Ovary (tissue), 9 donors: ENCODE results near the gene FUBP3. TPM values are rescaled to one million over a fixed set of nuclear protein-coding genes. Genes with fewer than 3 reads are reported as not detected.

Source experiments
- DNase-seq, 5 donors: peaks; one replicate each; pipeline ENCODE4 v3.0.0-alpha.2; 2019 to 2020
- H3K27ac ChIP-seq, 2 donors: fragments of 200-600 bp; one replicate each; pipeline versions ENCODE4 v1.5.1 to v1.8.0; 2019 to 2022
- H3K27me3 ChIP-seq: fragments of 200-600 bp; one replicate; pipeline ENCODE4 v1.8.0; 2022
- H3K36me3 ChIP-seq: fragments of 200-600 bp; sonication (generic); one replicate; pipeline ENCODE4 v1.5.1; 2019
- H3K4me1 ChIP-seq: one replicate; pipeline ENCODE4 v1.8.1; 2013; ENCODE audit warnings: mild to moderate bottlenecking, moderate library complexity; ENCODE audit not compliant: insufficient read depth
- H3K4me3 ChIP-seq: fragments of 200-600 bp; sonication (generic); one replicate; pipeline ENCODE4 v1.5.1; 2017
- H3K9me3 ChIP-seq, 2 donors: fragments of 200-600 bp in 1 of 2; sonication (generic) in 1 of 2; one replicate each; pipeline versions ENCODE4 v1.5.1 to v1.8.1; 2013 to 2019; ENCODE audit warnings: mild to moderate bottlenecking in 1 of 2, moderate library complexity in 1 of 2
- CTCF ChIP-seq, 3 donors: fragments of 450-650 bp in 2 of 3; fragments of 200-600 bp in 1 of 3; IDR thresholded peaks; one replicate each; pipeline versions ENCODE4 v1.5.1 to v1.8.0; 2016 to 2022; ENCODE audit warnings: antibody characterized with exemption in 3 of 3, mild to moderate bottlenecking in 1 of 3
- EP300 ChIP-seq: sonication (generic); formaldehyde crosslinking; IDR thresholded peaks from one replicate; pipeline ENCODE4 v1.6.1; 2017; ENCODE audit warnings: antibody characterized with exemption
- POLR2A ChIP-seq: fragments of 450-650 bp; IDR thresholded peaks from one replicate; pipeline ENCODE4 v1.6.1; 2017; ENCODE audit warnings: antibody characterized with exemption, mild to moderate bottlenecking, moderate library complexity
- WGBS, 3 donors: extraction: QIAGEN DNeasy Blood & Tissue Kit in 1 of 3; methylation state at CpG; one replicate each; pipeline versions ENCODE4 v1.1.5 to v1.1.7; 2013 to 2017; 5-methylcytosine and 5-hydroxymethylcytosine counted together
- intact Hi-C, 4 donors: fragments of 100-400 bp; cut with DNase I; formaldehyde crosslinking; loops; one replicate each; pipeline versions ENCODE4 v1.11.0 to v1.15.1; 2022 to 2023
- polyA plus RNA-seq, 2 donors: library from polyadenylated mRNA; stranded (reverse); fragments of 200-250 nt in 1 of 2; fragments of 350-450 nt in 1 of 2; fragmentation: Illumina TruSeq in 1 of 2; extraction: RNeasy Lipid Tissue Mini Kit (QIAGEN cat#74804) in 1 of 2; gene quantifications; one replicate each; pipeline ENCODE4 v1.2.3, GENCODE V29; 2013 to 2014
- total RNA-seq, 7 donors: library from RNA; depleted of rRNA in 2 of 7; stranded (reverse); fragments of >200 nt in 2 of 7; fragmentation: NEBNext Ultra II Directional in 3 of 7; extraction: Animal tissue kit (Norgen Biotek cat#: 25700) in 3 of 7; gene quantifications; one replicate each; pipeline versions ENCODE4 v1.1.0 to v1.2.4, GENCODE V29; 2016 to 2023
- donor health status: DM: no; HTN: no; CAD: no; lungs with moderate emphysema.
- donor health status: DM: no; HTN: no; CAD: no.
- donor health status: Bipolar disorder and iron deficiency.
- donor health status: DM: yes; HTN: yes; CAD: no.
- donor health status: DM: no; HTN: no; CAD: no.
- donor health status: DM: yes; HTN: yes; CAD: no.

The FUBP3 gene
- total and polyA plus RNA-seq, 9 donors = 15.5 to 54.3 (median 44.4) TPM

GRCh38 chr9:130589754-130590153, 10.4 kb downstream of the FUBP3 start:
- 61 to 75% (median 68%) methylated on average over 3 of the region's 3 CpGs for WGBS, 3 donors
- no peak overlapping the region for H3K27ac ChIP-seq

GRCh38 chr9:130590305-130590704, 10.9 kb downstream of the FUBP3 start:
- peaks cover 8% of the 10 kb centered on the region for H3K4me1 ChIP-seq
- 31 to 36% (median 32%) methylated on average over 3 of the region's 3 CpGs for WGBS, 3 donors
- H3K36me3 ChIP-seq = no peaks in the 10 kb centered on the region
- H3K9me3 ChIP-seq = no peaks in the 10 kb centered on the region
- H3K27ac ChIP-seq = no peak overlapping the region
- no peaks in the 10 kb centered on the region for H3K27me3 ChIP-seq
- no peak for TF ChIP-seq EP300
- no peak for TF ChIP-seq POLR2A
- TF ChIP-seq CTCF (IDR thresholded peaks at IDR 0.05) = no peak
- H3K4me3 ChIP-seq = no peak overlapping the region
- intact Hi-C loops = no loop called here
- DNase-seq = no peak

More at GRCh38 chr9:130589754-130590153, 10.4 kb downstream of the FUBP3 start:
- Histone ChIP-seq H3K4me3 (no peak overlapping the region), H3K36me3 (no peaks in the 10 kb centered on the region), H3K4me1 (peaks cover 8% of the 10 kb centered on the region), H3K9me3 (no peaks in the 10 kb centered on the region), H3K27me3 (no peaks in the 10 kb centered on the region)
- no peak for DNase-seq
- TF ChIP-seq POLR2A = no peak
- TF ChIP-seq CTCF (IDR thresholded peaks at IDR 0.05) = no peak
- no peak for TF ChIP-seq EP300
- intact Hi-C loops = no loop called here

- Histone ChIP-seq H3K9me3 (no peaks in the 10 kb centered on the region), H3K27ac (no peak overlapping the region), H3K36me3 (no peaks in the 10 kb centered on the region), H3K4me3 (no peak overlapping the region), H3K27me3 (no peaks in the 10 kb centered on the region), H3K4me1 (peaks cover 8% of the 10 kb centered on the region)
- TF ChIP-seq POLR2A (no peak), EP300 (no peak), CTCF (IDR thresholded peaks at IDR 0.05) (no peak)
- no peak for DNase-seq
- intact Hi-C loops = no loop called here
- WGBS, 3 donors = 95 to 97% (median 95%) methylated on average over 2 of the region's 2 CpGs
Observed at GRCh38 chr9:130593020-130593419, 13.6 kb downstream of the FUBP3 start.

- WGBS, 3 donors = 87 to 92% (median 92%) methylated on average over 4 of the region's 4 CpGs
- H3K4me3 ChIP-seq = no peak overlapping the region
- no peaks in the 10 kb centered on the region for H3K9me3 ChIP-seq
- H3K27me3 ChIP-seq = no peaks in the 10 kb centered on the region
- H3K36me3 ChIP-seq = no peaks in the 10 kb centered on the region
- H3K4me1 ChIP-seq = no peaks in the 10 kb centered on the region
- no peak overlapping the region for H3K27ac ChIP-seq
- TF ChIP-seq CTCF (IDR thresholded peaks at IDR 0.05) (no peak), EP300 (no peak), POLR2A (no peak)
- no peak for DNase-seq
- intact Hi-C loops = no loop called here
Observed at GRCh38 chr9:130597228-130597627, 17.9 kb downstream of the FUBP3 start.
